ENCODE data around the gene KLK10.

GRCh38 chr19:51020988-51021651 is 1.6 kb upstream of the KLK10 start:
- TF ChIP-seq CTCF (optimal IDR thresholded peaks at IDR 0.05 in 1 of 3, IDR thresholded peaks at IDR 0.05 in 1 of 3, conservative IDR thresholded peaks at IDR 0.05 in 1 of 3; ENCODE audit: extremely low read depth in 1 of 3, insufficient read depth in 2 of 3, low read length in 3 of 3) (peak; percentile 45 to 78 (median 65)), EZH2 (IDR thresholded peaks at IDR 0.05; ENCODE audit: low read length) (no peak)
